HepG2 (cell line): ENCODE data around the gene LTBR. TPM values are rescaled to one million over a fixed set of nuclear protein-coding genes. Genes with fewer than 3 reads are reported as not detected.
A peak's percentile ranks its signal among the peaks of the same experiment; 100 is the strongest.

Experiments used
- ATF7-NPFF ChIP-seq: sonication (generic); formaldehyde crosslinking; IDR thresholded peaks from 2 replicates; pipeline ENCODE4 v1.8.1; 2023; ENCODE audit warnings: mild to moderate bottlenecking, low read depth, missing genetic modification reagents, moderate library complexity
- BCL3 ChIP-seq: sonication (generic); formaldehyde crosslinking; IDR thresholded peaks from 2 replicates; pipeline ENCODE4 v1.5.1; 2020; ENCODE audit warnings: mild to moderate bottlenecking, missing genetic modification reagents, moderate library complexity
- CEBPG ChIP-seq: IDR thresholded peaks from 2 replicates; pipeline ENCODE4 v1.6.1; 2016
- CENPX ChIP-seq: sonication (generic); formaldehyde crosslinking; IDR thresholded peaks from 2 replicates; pipeline ENCODE4 v1.9.0; 2021; ENCODE audit warnings: mild to moderate bottlenecking, missing genetic modification reagents, moderate library complexity
- E2F1 ChIP-seq: sonication (generic); formaldehyde crosslinking; IDR thresholded peaks from 2 replicates; pipeline ENCODE4 v1.5.0; 2020; ENCODE audit warnings: missing genetic modification reagents
- EHMT2 ChIP-seq: fragments of 200-600 bp; sonication (generic); IDR thresholded peaks from 2 replicates; pipeline ENCODE4 v1.7.0; 2017; ENCODE audit warnings: antibody characterized with exemption, low read depth, low read length, borderline replicate concordance
- FOXK1 ChIP-seq: sonication (generic); formaldehyde crosslinking; IDR thresholded peaks from 2 replicates; pipeline ENCODE4 v1.4.0; 2020; ENCODE audit warnings: low read depth, missing genetic modification reagents, borderline replicate concordance
- KLF12 ChIP-seq: sonication (generic); formaldehyde crosslinking; IDR thresholded peaks from 2 replicates; pipeline ENCODE4 v1.4.0; 2020; ENCODE audit warnings: missing genetic modification reagents, borderline replicate concordance
- NR2F2 ChIP-seq: IDR thresholded peaks from 2 replicates; pipeline ENCODE4 v1.6.1; 2012; ENCODE audit warnings: low read depth, inconsistent platforms, borderline replicate concordance
- PRMT3 ChIP-seq: sonication (generic); formaldehyde crosslinking; IDR thresholded peaks from 2 replicates; pipeline ENCODE4 v1.8.1; 2022; ENCODE audit warnings: low read depth, mild to moderate bottlenecking, moderate library complexity, missing genetic modification reagents, borderline replicate concordance
- PTBP1 ChIP-seq: fragments of 200-400 bp; formaldehyde crosslinking; IDR thresholded peaks from 2 replicates; pipeline ENCODE4 v1.6.1; 2018; ENCODE audit warnings: low read length, low read depth; ENCODE audit not compliant: poor library complexity, severe bottlenecking
- SOX5 ChIP-seq: IDR thresholded peaks from 2 replicates; pipeline ENCODE4 v1.6.1; 2016; ENCODE audit warnings: borderline replicate concordance
- SOX6 ChIP-seq, 2 experiments: fragments of 450-650 bp in 1 of 2; sonication (generic) in 1 of 2; formaldehyde crosslinking in 1 of 2; IDR thresholded peaks; 2 replicates each; pipeline versions ENCODE4 v1.4.0 to v1.6.1; 2017 to 2020; ENCODE audit warnings: antibody characterized with exemption in 1 of 2, mild to moderate bottlenecking in 1 of 2, missing genetic modification reagents in 1 of 2
- TIGD3 ChIP-seq: sonication (generic); formaldehyde crosslinking; IDR thresholded peaks from 2 replicates; pipeline ENCODE4 v1.5.1; 2020; ENCODE audit warnings: mild to moderate bottlenecking, missing genetic modification reagents, borderline replicate concordance
- ZBTB46 ChIP-seq: sonication (generic); formaldehyde crosslinking; IDR thresholded peaks from 2 replicates; pipeline ENCODE4 v1.4.0; 2020; ENCODE audit warnings: mild to moderate bottlenecking, missing genetic modification reagents, borderline replicate concordance
- ZFP82 ChIP-seq: sonication (generic); formaldehyde crosslinking; IDR thresholded peaks from 2 replicates; pipeline ENCODE4 v1.5.1; 2020; ENCODE audit warnings: mild to moderate bottlenecking, missing genetic modification reagents, borderline replicate concordance
- ZMAT3 ChIP-seq: sonication (generic); formaldehyde crosslinking; conservative IDR thresholded peaks from 2 replicates; pipeline ENCODE4 v1.7.0; 2021; ENCODE audit warnings: missing genetic modification reagents
- ZMYM3 ChIP-seq: sonication (generic); formaldehyde crosslinking; IDR thresholded peaks from 2 replicates; pipeline ENCODE4 v1.5.1; 2020; ENCODE audit warnings: mild to moderate bottlenecking, missing genetic modification reagents
- ZNF432 ChIP-seq: sonication (generic); formaldehyde crosslinking; IDR thresholded peaks from 2 replicates; pipeline ENCODE4 v1.5.0; 2020; ENCODE audit warnings: missing genetic modification reagents, mild to moderate bottlenecking, borderline replicate concordance
- ZNF597 ChIP-seq: sonication (generic); formaldehyde crosslinking; IDR thresholded peaks from 2 replicates; pipeline ENCODE4 v1.5.0; 2020; ENCODE audit warnings: missing genetic modification reagents
- ZNF672 ChIP-seq: sonication (generic); formaldehyde crosslinking; IDR thresholded peaks from 2 replicates; pipeline ENCODE4 v1.8.1; 2022; ENCODE audit warnings: missing genetic modification reagents
- polyA plus RNA-seq, 8 experiments: library from polyadenylated mRNA; depleted of rRNA in 3 of 8; stranded (reverse) in 7 of 8; unstranded in 1 of 8; fragments of >200 nt; fragmentation: Illumina TruSeq in 4 of 8; extraction: Trizol in 4 of 8; gene quantifications; 2 replicates each; pipeline versions ENCODE4 v1.2.1 to v1.2.3, GENCODE V29; 2011 to 2016; ENCODE audit warnings: low read depth in 4 of 8, missing spikeins in 1 of 8, mixed read lengths in 1 of 8; ENCODE audit not compliant: insufficient read depth in 1 of 8
- total RNA-seq, 5 experiments: library from RNA; depleted of rRNA; stranded (reverse); fragments of >200 nt; fragmentation: Illumina TruSeq; extraction: Trizol; gene quantifications; 2 replicates each; pipeline ENCODE4 v1.2.3, GENCODE V29; 2016; ENCODE audit warnings: low read depth in 1 of 5

Gene LTBR
- total and polyA plus RNA-seq, 2 of the 13 experiments (the other 11 are each of a cell fraction or from before 2014, with no cell fraction given) = 31.4 to 34.8 TPM

GRCh38 chr12:6384499-6385436 lies 806 bp downstream of the LTBR start (continued):
- TF ChIP-seq ZBTB46 (CRISPR knock-in tag) (0 out of 2 replicates have a peak, but pooled peaks have one; percentile 22), FOXK1 (CRISPR knock-in tag) (no peak), TIGD3 (peak; percentile 20; the same call in 1 of the 2 replicates), SOX6 (IDR thresholded peaks at IDR 0.05) (no peak), SOX6 (CRISPR knock-in tag; IDR thresholded peaks at IDR 0.05) (0 out of 2 replicates have a peak, but pooled peaks have one; percentile 15), ZMAT3 (no peak), ZNF597 (CRISPR knock-in tag) (0 out of 2 replicates have a peak, but pooled peaks have one; percentile 38), KLF12 (CRISPR knock-in tag) (peak; percentile 54; the same call in 1 of the 2 replicates), ATF7-NPFF (0 out of 2 replicates have a peak, but pooled peaks have one; percentile 34), ZNF672 (no peak), EHMT2 (no peak), PRMT3 (no peak), ZMYM3 (CRISPR knock-in tag) (no peak), BCL3 (no peak; the same call in 1 of the 2 replicates), SOX5 (no peak), NR2F2 (no peak; the same call in 1 of the 2 replicates), CENPX (CRISPR knock-in tag) (no peak), ZFP82 (CRISPR knock-in tag) (no peak; the same call in 1 of the 2 replicates), ZNF432 (CRISPR knock-in tag) (no peak), E2F1 (0 out of 2 replicates have a peak, but pooled peaks have one; percentile 47), PTBP1 (peak; percentile 8), CEBPG (CRISPR knock-in tag) (peak; percentile 15; the same call in 1 of the 2 replicates)
